PC-3 (cell line): Measurements from ENCODE around the gene ZNF646. TPM values are rescaled to one million over a fixed set of nuclear protein-coding genes. Genes with fewer than 3 reads are reported as not detected.

Experiments
- ATAC-seq: fragments of 200-7000 bp; cut with Tn5 transposase; 2 replicates; pipeline ENCODE4 v1.9.1; 2020; ENCODE audit warnings: mild to moderate bottlenecking, moderate library complexity
- BruUV-seq: library from RNA; stranded (reverse); fragments of 400-500 nt; replicated peaks from 2 replicates; lab custom pipeline; 2021; lab: Mats Ljungman, UMichigan
- CTCF ChIA-PET: fragments of 300-600 bp; sonication (Branson Sonifier 250); formaldehyde crosslinking; loops from one replicate; lab custom pipeline; 2022; ENCODE audit warnings: antibody characterized with exemption; lab: Charles Lee
- POLR2A ChIA-PET: fragments of 300-600 bp; sonication (Branson Sonifier 250); formaldehyde crosslinking; loops from one replicate; lab custom pipeline; 2022; ENCODE audit warnings: antibody characterized with exemption; ENCODE audit not compliant: unreplicated experiment; lab: Charles Lee
- DNase-seq: peaks from one replicate; pipeline ENCODE4 v3.0.0-alpha.2; 2015
- H2AFZ ChIP-seq: fragments of 300-600 bp; sonication (generic); 2 replicates; pipeline ENCODE4 v1.6.0; 2016; ENCODE audit warnings: antibody characterized with exemption, low read length
- H3F3A ChIP-seq: fragments of 300-600 bp; sonication (generic); one replicate; pipeline ENCODE4 v1.6.0; 2017; ENCODE audit warnings: antibody characterized with exemption, low read length, control low read depth, mild to moderate bottlenecking; ENCODE audit not compliant: unreplicated experiment
- H3K27ac ChIP-seq: fragments of 300-600 bp; sonication (generic); 2 replicates; pipeline ENCODE4 v1.5.1; 2016; ENCODE audit warnings: mild to moderate bottlenecking, low read length
- H3K27me3 ChIP-seq: fragments of 300-600 bp; sonication (generic); 2 replicates; pipeline ENCODE4 v1.6.1; 2016; ENCODE audit warnings: low read length, mixed read lengths
- H3K36me3 ChIP-seq: fragments of 300-600 bp; sonication (generic); 2 replicates; pipeline ENCODE4 v1.6.1; 2016; ENCODE audit warnings: low read depth, mixed run types, low read length, mixed read lengths
- H3K4me1 ChIP-seq: fragments of 300-600 bp; sonication (generic); 2 replicates; pipeline ENCODE4 v1.5.1; 2016; ENCODE audit warnings: low read length; ENCODE audit not compliant: insufficient read depth
- H3K4me2 ChIP-seq: fragments of 300-600 bp; sonication (generic); 2 replicates; pipeline ENCODE4 v1.6.0; 2016; ENCODE audit warnings: low read length
- H3K4me3 ChIP-seq: fragments of 300-600 bp; sonication (generic); 2 replicates; pipeline ENCODE4 v1.5.1; 2016; ENCODE audit warnings: mild to moderate bottlenecking, low read length, mixed read lengths
- H3K79me2 ChIP-seq: fragments of 300-600 bp; sonication (generic); 2 replicates; pipeline ENCODE4 v1.6.1; 2017; ENCODE audit warnings: low read length, mixed read lengths
- H3K9ac ChIP-seq: fragments of 300-600 bp; sonication (generic); 2 replicates; pipeline ENCODE4 v1.6.0; 2016; ENCODE audit warnings: mild to moderate bottlenecking, low read length
- H3K9me2 ChIP-seq: fragments of 300-600 bp; sonication (generic); replicated peaks from 2 replicates; pipeline ENCODE4 v1.6.1; 2016; ENCODE audit warnings: mixed run types, low read length, mixed read lengths
- H3K9me3 ChIP-seq: fragments of 300-600 bp; sonication (generic); 2 replicates; pipeline ENCODE4 v1.6.1; 2016; ENCODE audit warnings: low read length, mixed read lengths
- H4K20me1 ChIP-seq: fragments of 300-600 bp; sonication (generic); 2 replicates; pipeline ENCODE4 v1.6.1; 2016; ENCODE audit warnings: low read length, mixed read lengths
- CTCF ChIP-seq: fragments of 300-600 bp; sonication (generic); conservative IDR thresholded peaks from 2 replicates; pipeline ENCODE4 v1.5.1; 2017; ENCODE audit warnings: antibody characterized with exemption, low read depth, mild to moderate bottlenecking, low read length
- EZH2 ChIP-seq: fragments of 300-600 bp; sonication (generic); IDR thresholded peaks from one replicate; pipeline ENCODE4 v1.6.1; 2017; ENCODE audit warnings: antibody characterized with exemption, mild to moderate bottlenecking, low read length; ENCODE audit not compliant: unreplicated experiment
- EZH2phosphoT487 ChIP-seq: fragments of 300-600 bp; sonication (generic); IDR thresholded peaks from 2 replicates; pipeline ENCODE4 v1.6.1; 2018; ENCODE audit warnings: mild to moderate bottlenecking, antibody characterized with exemption, low read length, borderline replicate concordance
- intact Hi-C: fragments of 100-400 bp; cut with micrococcal nuclease; formaldehyde crosslinking; loops from 2 replicates; pipeline ENCODE4 v1.9.0; 2023
- total RNA-seq: library from RNA; depleted of rRNA; stranded (reverse); fragments of >200 nt; gene quantifications from 2 replicates; pipeline ENCODE4 v1.2.3, GENCODE V29; 2014

Gene ZNF646
- total RNA-seq, 1 experiment from 2014 or later, result 8.5 TPM

- no peak overlapping the region for H2AFZ ChIP-seq
- no peaks in the 10 kb centered on the region for H3K9me3 ChIP-seq
- ATAC-seq, result no peak
- H3K79me2 ChIP-seq, result peaks cover 10% of the 10 kb centered on the region
- H3K9me2 ChIP-seq, result no peaks in the 10 kb centered on the region
- H3K36me3 ChIP-seq, result peaks cover 10% of the 10 kb centered on the region
- no peak overlapping the region for H3K9ac ChIP-seq
- H4K20me1 ChIP-seq, result no peaks in the 10 kb centered on the region
- H3K4me1 ChIP-seq, result no peaks in the 10 kb centered on the region
- TF ChIP-seq CTCF (no peak), EZH2 (no peak), EZH2phosphoT487 (no peak)
- intact Hi-C loops, result no loop called here
- ChIA-PET CTCF (no interaction called here), POLR2A (no interaction called here)
- H3K4me3 ChIP-seq, result no peak overlapping the region
- DNase-seq, result no peak
- no peak overlapping the region for H3K27ac ChIP-seq
- H3K4me2 ChIP-seq, result no peak overlapping the region
- H3F3A ChIP-seq, result no peaks in the 10 kb centered on the region
- BruUV-seq, result no TSS peak
- no peaks in the 10 kb centered on the region for H3K27me3 ChIP-seq
Measured at GRCh38 chr16:31080756-31081419, 6.7 kb downstream of the ZNF646 start.

- Histone ChIP-seq H3K36me3 (peaks cover 10% of the 10 kb centered on the region), H3K9me3 (no peaks in the 10 kb centered on the region), H3K27me3 (no peaks in the 10 kb centered on the region), H3F3A (no peaks in the 10 kb centered on the region), H3K27ac (no peak overlapping the region), H3K9ac (no peak overlapping the region), H4K20me1 (no peaks in the 10 kb centered on the region), H3K79me2 (0 out of 2 replicates have a peak, but pooled peaks cover 2% of the 10 kb centered on the region), H3K4me1 (no peaks in the 10 kb centered on the region), H2AFZ (no peak overlapping the region), H3K9me2 (no peaks in the 10 kb centered on the region), H3K4me3 (no peak overlapping the region), H3K4me2 (no peak overlapping the region)
- ATAC-seq (peak; percentile 11; the same call in 1 of the 2 replicates), DNase-seq (no peak)
- intact Hi-C loops, result no loop called here
- POLR2A ChIA-PET, result interaction anchor here (0.6 kb wide), 1 partner anchor 165 kb away, joined by 5 read pairs; no protein-coding TSS in a partner anchor
- TF ChIP-seq EZH2 (no peak), CTCF (no peak), EZH2phosphoT487 (no peak)
- CTCF ChIA-PET, result no interaction called here
- no TSS peak for BruUV-seq
Measured at GRCh38 chr16:31081428-31082351, 7.5 kb downstream of the ZNF646 start.
